Omental fat pad (tissue), 4 donors: Measurements from ENCODE around the gene OSGEPL1. TPM values are rescaled to one million over a fixed set of nuclear protein-coding genes. Genes with fewer than 3 reads are reported as not detected.
"Not testable (repeated sequence)": the region's sequence is repeated elsewhere in the genome, so short reads cannot be mapped to it uniquely, and the experiment has no call there.

Source experiments
- ATAC-seq: fragments of 150-250 bp; one replicate; pipeline ENCODE4 v1.9.1; 2016; ENCODE audit warnings: mild to moderate bottlenecking, moderate library complexity; ENCODE audit not compliant: low FRiP score
- DNase-seq: peaks from one replicate; pipeline ENCODE4 v3.0.0-alpha.2; 2019; ENCODE audit warnings: low spot score
- CTCF ChIP-seq, 3 donors: fragments of 450-650 bp; IDR thresholded peaks; one replicate each; pipeline ENCODE4 v1.5.1; 2016 to 2017; ENCODE audit warnings: antibody characterized with exemption in 3 of 3, mild to moderate bottlenecking in 3 of 3, moderate library complexity in 2 of 3
- total RNA-seq, 4 donors: library from RNA; depleted of rRNA; stranded (reverse); fragments of >200 nt; gene quantifications; one replicate each; pipeline ENCODE4 v1.1.0, GENCODE V29; 2016

Gene OSGEPL1
- total RNA-seq, 4 donors from 2014 or later, result 1.3 to 9.6 (median 4.9) TPM

- TF ChIP-seq CTCF (IDR thresholded peaks at IDR 0.05), result no peak
- ATAC-seq, result no peak
- DNase-seq, result no peak
Measured at GRCh38 chr2:189729430-189729829, 33.2 kb downstream of the OSGEPL1 start.

- no peak for TF ChIP-seq CTCF (IDR thresholded peaks at IDR 0.05)
- ATAC-seq, result no peak
- DNase-seq, result no peak
Measured at GRCh38 chr2:189726849-189727248, 35.7 kb downstream of the OSGEPL1 start.

GRCh38 chr2:189726271-189726670, 36.3 kb downstream of the OSGEPL1 start:
- DNase-seq, result no peak
- ATAC-seq, result no peak
- TF ChIP-seq CTCF (IDR thresholded peaks at IDR 0.05), result no peak

GRCh38 chr2:189723192-189723591, 39.4 kb downstream of the OSGEPL1 start:
- ATAC-seq (no peak), DNase-seq (no peak)
- TF ChIP-seq CTCF (IDR thresholded peaks at IDR 0.05), result no peak

- ATAC-seq, result no peak
- no peak for TF ChIP-seq CTCF (IDR thresholded peaks at IDR 0.05)
Measured at GRCh38 chr2:189719571-189719970, 43.0 kb downstream of the OSGEPL1 start.

GRCh38 chr2:189717593-189717992, 45.0 kb downstream of the OSGEPL1 start:
- not testable (repeated sequence) for DNase-seq, ATAC-seq

More at GRCh38 chr2:189719571-189719970, 43.0 kb downstream of the OSGEPL1 start:
- DNase-seq, result no peak

- TF ChIP-seq CTCF (IDR thresholded peaks at IDR 0.05), result no peak
- DNase-seq (no peak), ATAC-seq (no peak)
Measured at GRCh38 chr2:189709501-189710221, 52.9 kb downstream of the OSGEPL1 start.
